Stimulated activated CD4-positive, alpha-beta T cell treated with anti-CD3 and anti-CD28 coated beads, Interleukin-12 subunit alpha, Interleukin-12 subunit beta, amount 100 ng/mL, for 48 hours (primary cell): ENCODE data around the gene ACADS.

Source experiments
- DNase-seq, 3 donors: peaks; one replicate each; pipeline ENCODE4 v3.0.0-alpha.2; 2020; ENCODE audit warnings: low read depth in 2 of 3, low spot score in 1 of 3

The ACADS gene

DNA sequence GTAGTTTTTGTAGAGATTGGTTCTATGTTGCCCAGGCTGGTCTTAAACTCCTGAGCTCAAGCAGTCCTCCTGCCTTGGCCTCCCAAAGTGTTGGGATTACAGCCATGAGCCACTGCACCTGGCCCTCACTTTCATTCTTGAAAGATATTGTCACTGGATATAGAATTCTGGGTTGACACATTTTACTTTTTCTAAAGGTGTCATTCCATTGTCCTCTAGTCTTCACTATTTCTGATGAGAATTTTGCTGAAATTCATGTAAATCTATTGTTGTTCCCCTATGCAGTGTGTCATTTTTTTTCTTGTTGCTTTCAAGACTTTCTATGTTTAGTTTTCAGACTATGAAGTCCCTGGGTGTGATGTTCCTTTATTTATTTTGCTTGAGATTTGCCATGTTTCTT lies 29.2 kb downstream of the ACADS start:
- DNase-seq: no peak

- no peak for DNase-seq
Observed at GRCh38 chr12:120755269-120755668, 29.6 kb downstream of the ACADS start.

DNA sequence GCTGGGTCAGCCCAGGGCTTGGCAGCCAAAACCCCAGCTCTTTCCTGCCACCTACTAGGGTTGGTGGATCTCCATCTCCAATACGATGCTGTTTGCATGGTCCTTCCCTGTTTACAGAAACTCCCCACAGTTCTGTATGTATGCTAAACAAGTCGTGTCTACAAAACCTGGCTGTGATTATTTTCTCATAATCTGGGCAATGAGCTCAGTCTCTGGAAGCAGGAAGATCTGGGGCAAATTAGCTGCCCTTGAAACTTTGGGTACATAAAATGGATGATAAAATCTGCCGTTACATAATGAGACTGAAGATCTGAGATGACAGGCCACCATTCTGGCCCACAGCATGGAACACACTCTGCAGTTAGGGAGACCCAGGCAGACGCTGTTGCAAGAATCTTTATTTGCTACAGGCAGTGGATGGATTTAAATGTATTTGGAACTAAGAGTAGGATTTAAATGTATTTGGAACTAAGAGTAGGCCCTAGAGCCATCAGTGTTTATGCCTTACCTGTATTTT lies 31.7 kb downstream of the ACADS start:
- no peak for DNase-seq

DNA sequence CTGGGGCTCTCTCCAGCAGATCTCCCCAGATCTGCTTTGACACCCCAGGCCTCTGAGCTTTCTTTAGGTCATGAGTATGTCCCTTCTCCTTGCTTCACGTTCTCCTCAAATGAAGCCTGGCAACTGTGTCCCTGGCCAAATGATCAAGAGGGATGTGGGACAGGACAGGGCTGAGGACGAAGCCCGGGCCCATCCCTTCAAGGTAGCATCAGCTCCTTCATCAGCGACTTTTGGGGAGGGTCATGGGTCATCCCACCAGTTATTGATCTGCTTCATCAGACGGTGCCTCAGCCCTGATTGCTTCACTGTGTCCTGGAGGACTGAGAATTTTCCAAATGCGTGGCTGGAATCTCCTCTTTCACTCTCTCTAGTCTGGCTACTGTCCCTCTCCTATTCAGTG lies 32.3 kb downstream of the ACADS start:
- DNase-seq: no peak

GRCh38 chr12:120758798-120759590 lies 33.4 kb downstream of the ACADS start:
- DNase-seq: no peak

- DNase-seq: no peak
Observed at GRCh38 chr12:120759591-120760348, 34.1 kb downstream of the ACADS start.

- DNase-seq: no peak
Observed at GRCh38 chr12:120760349-120761254, 35.0 kb downstream of the ACADS start.

DNA sequence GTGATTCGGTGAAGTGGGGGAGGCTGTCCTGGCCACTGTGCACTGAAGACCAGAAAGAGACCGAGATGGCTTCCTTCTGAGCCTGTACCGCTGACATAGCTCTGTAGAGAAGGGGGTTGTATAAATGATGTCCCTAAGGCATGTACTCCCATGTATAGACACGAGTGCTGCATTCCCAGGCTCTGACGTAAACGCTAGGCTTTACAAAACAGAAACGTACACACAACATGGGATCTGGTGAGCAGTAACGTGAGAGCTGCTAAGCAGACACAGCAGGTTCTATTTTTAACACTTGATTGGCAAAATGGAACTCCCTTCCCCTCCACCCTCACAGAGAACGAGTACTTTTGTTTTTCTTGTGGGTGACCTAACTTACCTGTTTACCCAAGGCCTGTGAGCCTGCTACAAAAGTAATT lies 35.9 kb downstream of the ACADS start:
- no peak for DNase-seq

DNA sequence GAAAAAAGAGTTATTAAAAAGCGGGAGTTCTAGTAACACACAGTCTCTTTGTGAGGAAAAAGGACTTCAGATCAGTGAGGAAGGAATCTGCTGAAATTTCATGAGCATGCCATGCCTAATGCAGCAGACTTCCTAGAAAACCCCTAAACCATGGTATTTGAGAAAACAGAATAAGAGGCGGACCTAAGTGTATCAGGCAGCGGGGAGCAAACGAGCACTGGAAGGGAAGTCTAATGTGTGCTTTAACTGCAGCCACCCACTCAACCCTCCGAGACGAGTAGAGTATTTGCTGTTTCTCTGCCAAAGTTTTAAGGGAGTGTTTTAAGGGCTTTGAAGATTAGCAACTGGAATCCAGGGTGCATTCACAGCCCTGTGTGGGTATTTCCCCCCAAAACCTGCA lies 36.5 kb downstream of the ACADS start:
- DNase-seq: no peak

DNA sequence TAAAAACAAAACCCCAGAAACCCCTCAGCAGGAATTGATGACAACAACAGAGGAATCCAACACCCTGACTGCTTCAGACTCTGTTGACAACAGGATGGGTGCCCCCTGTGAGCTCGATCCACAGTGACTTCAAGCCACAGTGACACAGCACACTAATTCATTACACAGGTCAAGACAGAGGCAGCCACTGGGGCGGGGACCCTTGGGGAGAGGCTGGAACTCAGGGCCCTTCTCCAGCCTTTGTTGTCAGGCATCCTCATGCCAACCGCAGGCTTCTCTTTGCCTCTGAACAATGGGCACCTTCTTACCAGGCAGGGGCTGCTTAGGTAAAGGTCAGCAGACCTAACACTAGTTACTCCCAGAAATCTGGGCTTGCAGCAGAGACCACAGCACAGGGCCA lies 37.6 kb downstream of the ACADS start:
- DNase-seq: no peak

DNA sequence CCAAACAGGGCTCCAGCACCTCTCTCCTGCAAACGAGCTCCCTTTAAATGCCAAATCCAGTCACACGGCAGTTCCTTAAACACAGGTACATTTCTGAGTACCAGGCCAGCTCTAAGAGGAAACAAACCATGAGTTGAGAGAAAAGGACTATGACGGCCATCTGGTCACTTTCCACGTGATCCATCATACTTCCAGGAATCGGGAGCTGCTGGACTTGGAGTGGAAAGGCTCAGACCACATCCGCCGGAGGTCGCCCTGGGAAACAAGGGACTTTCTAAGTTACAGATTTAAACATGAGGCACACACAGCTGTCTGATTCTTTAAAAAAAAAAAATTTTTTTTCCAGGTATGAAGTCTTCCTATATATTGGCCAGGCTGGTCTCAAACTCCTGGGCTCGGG lies 39.2 kb downstream of the ACADS start:
- DNase-seq: no peak

- no peak for DNase-seq
Observed at GRCh38 chr12:120766566-120766965, 40.9 kb downstream of the ACADS start.

GRCh38 chr12:120767071-120768024 lies 41.7 kb downstream of the ACADS start:
- DNase-seq: no peak

GRCh38 chr12:120771097-120771496 lies 45.5 kb downstream of the ACADS start:
- no peak for DNase-seq

GRCh38 chr12:120774169-120774916 lies 48.7 kb downstream of the ACADS start:
- no peak for DNase-seq

- no peak for DNase-seq
Observed at GRCh38 chr12:120775862-120776552, 50.4 kb downstream of the ACADS start.

- no peak for DNase-seq
Observed at GRCh38 chr12:120783197-120783596, 57.6 kb downstream of the ACADS start.

GRCh38 chr12:120784804-120785203 lies 59.2 kb downstream of the ACADS start:
- DNase-seq: no peak

DNA sequence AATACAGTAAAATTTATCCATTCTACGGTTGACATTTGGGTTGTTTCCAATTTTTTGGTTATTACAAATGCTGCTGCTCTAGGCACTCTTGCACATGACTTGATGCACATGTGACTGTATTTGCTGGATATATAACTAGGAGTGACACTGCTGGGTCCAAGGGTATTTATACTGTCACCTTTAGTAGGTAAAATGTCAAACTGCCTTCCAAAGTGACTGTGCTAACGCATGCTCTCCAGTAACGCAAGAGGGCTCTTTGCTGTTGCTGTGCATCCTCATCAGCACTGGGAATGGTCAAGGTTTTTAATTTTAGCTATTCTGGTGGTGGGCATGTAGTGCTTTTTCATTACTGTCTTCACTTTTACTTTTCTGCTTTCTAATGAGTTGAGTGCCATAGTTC lies 62.3 kb downstream of the ACADS start:
- DNase-seq: no peak
